HG03175 (cell line): ENCODE measurements around the gene EN2.
A peak's percentile ranks its signal among the peaks of the same experiment; 100 is the strongest.

Experiments
- ATAC-seq: cut with Tn5 transposase; IDR thresholded peaks from one replicate; pipeline ENCODE4 v1.9.1; 2021; ENCODE audit warnings: mild to moderate bottlenecking, moderate library complexity; ENCODE audit not compliant: unreplicated experiment

Gene EN2

GRCh38 chr7:155462163-155462735, 4.3 kb downstream of the EN2 start:
- no peak for ATAC-seq

DNA sequence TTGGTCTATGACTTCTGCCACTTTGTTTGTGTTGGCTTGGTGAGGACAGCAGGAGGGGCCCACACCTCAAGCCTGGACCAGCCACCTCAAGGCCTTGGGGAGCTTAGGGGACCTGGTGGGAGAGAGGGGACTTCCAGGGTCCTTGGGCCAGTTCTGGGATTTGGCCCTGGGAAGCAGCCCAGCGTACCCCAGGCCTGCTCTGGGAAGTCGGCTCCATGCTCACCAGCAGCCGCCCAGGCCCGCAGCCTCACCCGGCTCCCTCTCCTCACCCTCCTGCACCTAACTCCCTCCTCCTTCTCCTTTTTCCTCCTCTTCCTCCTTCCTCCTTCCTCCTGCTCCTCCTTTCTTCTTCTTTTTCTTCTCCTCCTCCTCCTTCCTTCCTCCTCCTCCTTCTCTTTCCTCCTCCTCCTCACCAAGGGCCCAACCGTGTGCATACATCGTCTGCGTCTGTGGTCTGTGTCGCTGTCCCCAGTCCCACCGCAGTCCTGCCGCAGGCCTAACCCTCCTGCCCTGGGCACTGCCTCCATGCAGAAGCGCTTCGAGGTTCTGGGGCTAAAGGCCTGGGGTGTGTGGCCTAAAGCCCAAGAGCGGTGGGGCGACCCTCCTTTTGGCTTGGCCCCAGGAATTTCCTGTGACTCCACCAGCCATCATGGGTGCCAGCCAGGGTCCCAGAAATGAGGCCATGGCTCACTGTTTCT, 5.3 kb downstream of the EN2 start:
- no peak for ATAC-seq

GRCh38 chr7:155464183-155464582, 6.3 kb downstream of the EN2 start:
- ATAC-seq = no peak

DNA sequence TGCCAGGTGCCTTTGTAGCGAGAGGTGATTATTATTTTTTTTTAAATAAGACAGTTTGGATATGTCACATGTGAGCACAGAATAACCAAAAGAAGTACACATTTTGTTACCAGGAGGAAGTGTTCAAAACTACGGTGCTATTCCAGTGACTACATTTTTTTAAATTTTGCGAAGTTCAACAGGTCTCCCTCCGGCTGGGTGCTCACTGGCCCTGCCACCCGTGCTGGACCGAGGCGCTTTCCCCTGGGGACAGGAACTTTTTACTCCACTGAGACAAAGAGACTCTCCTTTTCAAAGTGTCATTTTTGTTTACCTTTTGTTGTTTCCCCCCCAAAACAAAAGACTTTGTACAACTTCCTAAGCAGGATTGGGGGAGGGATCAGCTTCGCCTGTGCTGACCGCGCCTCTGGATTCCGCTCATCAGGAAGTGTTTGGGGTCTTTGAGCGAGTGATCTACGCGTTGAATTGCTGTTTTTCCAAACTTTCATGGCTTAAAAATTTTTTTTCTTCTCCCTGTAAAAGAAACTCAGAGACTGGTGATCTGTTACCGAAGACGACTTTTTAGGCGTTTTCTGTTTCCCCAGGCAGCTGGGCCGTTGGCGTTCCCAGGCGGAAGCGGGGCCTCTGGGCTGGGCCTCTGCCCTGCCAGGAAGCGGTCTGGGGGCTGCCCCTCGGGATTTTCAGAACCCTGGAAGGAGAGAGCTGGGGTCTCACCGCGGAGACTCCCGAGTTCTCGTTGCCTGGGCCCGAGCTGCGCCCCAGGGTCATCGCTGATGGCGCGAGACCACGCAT, 7.2 kb downstream of the EN2 start:
- ATAC-seq = no peak

- ATAC-seq = no peak
Measured at GRCh38 chr7:155465761-155466141, 7.8 kb downstream of the EN2 start.

- ATAC-seq = no peak
Measured at GRCh38 chr7:155466142-155466813, 8.3 kb downstream of the EN2 start.

- peak; percentile 74 for ATAC-seq
Measured at GRCh38 chr7:155466814-155467733, 9.1 kb downstream of the EN2 start.

DNA sequence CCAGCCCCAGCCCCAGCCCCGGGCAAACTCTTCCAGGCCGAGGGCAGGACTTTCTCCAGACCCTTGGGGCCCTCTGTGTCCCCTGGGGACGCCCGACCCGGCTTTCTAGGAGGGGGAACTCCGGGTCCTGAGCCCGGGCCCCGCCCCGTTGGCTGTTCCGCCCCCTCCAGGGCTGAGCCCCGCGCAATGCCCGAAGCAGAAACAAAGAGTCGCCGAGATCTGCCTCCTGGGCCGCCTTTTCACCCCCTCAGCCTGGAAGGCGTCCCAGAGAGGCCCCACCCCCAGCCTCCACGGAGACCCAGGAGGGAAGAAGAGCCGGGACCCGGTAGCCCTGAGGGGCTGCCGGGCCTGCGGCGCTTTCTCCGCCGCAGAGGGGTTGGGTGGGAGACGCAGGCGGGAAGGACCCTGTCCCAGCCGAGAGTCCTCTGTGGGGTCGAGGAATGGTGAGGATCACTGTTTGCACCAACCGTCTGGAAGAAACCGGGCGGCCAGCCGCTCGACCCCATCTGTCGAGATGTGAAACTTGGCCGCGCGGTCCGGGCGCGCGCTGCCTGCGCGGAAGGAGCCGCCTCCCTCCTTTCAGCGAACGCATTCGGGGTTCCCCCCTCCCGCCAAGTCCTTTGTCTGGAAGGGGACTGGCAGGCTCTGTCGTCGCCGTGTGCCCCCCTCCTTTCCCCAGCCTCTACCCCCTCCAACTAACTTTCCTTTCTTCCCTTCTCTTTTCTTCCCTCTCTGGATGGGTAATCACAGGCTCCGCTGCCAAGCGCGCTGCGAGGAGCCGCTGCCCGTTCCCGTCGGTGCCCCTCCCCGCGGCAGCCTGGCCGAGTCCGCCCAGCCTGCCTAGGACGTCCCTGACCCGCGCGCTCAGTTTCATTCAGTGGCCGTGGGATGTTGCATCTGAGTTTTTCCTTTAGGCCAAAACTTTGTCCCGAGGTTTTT, 10.2 kb downstream of the EN2 start:
- ATAC-seq = no peak

DNA sequence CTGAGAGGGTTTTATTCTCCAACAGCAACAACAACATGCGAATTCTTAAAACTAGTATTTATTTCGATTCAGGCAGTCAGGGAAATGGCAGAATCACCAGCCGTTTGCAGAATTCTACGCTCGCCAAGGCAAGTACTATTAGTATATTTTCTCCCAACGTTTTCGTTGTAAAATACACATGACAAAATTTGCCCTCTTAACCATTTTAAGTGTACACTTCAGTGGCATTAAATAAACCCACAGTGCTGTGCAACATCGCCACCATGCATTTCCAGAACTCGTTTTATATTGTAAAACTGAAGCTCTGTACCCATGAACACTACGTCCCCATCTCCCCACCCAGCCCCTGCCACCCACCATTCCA, 10.8 kb downstream of the EN2 start:
- no peak for ATAC-seq

DNA sequence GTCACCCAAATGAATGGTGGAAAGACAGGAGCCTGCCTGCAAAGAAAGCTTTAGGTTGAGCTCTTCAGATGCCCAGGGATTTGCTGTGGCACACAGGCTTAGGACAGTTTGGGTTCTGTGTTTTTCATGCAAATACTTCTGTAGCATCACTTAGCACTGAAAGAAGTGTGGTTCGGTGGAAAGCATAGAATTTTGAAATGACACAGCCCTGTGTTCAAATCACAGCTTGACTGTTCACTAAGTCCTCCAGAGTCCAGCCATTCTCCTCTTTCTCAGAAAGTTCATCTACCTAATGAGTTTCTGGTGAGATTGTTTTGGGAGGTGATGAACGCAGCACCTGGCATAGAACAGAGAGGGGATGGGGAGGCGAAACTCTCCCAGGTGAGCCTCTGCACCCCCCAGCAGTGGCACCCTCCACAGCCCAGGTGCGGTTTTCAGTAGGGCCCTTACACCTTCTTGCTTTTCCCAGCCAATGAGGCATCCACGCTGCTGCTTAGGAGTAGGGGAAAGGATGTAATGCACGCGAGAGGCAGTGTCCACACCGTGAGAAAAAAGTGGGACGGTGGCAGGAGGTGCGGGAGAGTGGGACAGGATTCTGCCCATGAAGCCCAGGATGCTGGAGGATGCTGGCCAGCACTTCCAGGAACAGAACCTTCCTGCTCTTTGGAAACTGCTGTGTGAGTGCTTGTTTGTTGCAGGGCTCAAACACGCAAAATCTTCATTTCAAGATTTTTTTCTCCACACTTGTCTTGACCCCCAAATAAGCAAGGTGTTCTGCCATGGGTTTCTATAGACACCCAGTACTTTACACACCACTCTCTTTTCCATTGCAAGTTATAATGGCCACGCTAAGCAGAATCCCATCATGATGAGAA, 11.6 kb downstream of the EN2 start:
- ATAC-seq = no peak

GRCh38 chr7:155470186-155470487, 12.2 kb downstream of the EN2 start:
- ATAC-seq = no peak

- ATAC-seq = no peak
Measured at GRCh38 chr7:155470686-155471638, 13.0 kb downstream of the EN2 start.

GRCh38 chr7:155471718-155472117, 13.8 kb downstream of the EN2 start:
- ATAC-seq = no peak

DNA sequence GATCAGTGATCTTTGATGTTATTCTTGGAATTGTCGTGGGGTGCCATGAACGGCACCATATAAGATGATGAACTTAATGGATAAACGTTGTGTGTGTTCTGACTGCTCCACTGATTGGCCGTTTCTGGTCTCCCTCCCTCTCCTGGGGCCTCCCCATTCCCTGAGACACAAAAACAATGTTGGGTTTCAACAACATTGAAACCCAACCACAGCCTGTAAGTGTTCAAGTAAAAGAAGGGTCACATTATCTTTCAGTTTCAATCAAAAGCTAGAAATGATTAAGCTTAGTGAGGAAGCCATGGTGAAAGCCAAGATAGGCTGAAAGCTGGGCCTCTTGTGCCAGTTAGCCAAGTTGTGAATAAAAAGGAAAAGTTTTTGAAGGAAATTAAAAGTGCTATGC, 19.5 kb downstream of the EN2 start:
- peak; percentile 94 for ATAC-seq

- ATAC-seq = no peak
Measured at GRCh38 chr7:155481764-155482163, 23.8 kb downstream of the EN2 start.

DNA sequence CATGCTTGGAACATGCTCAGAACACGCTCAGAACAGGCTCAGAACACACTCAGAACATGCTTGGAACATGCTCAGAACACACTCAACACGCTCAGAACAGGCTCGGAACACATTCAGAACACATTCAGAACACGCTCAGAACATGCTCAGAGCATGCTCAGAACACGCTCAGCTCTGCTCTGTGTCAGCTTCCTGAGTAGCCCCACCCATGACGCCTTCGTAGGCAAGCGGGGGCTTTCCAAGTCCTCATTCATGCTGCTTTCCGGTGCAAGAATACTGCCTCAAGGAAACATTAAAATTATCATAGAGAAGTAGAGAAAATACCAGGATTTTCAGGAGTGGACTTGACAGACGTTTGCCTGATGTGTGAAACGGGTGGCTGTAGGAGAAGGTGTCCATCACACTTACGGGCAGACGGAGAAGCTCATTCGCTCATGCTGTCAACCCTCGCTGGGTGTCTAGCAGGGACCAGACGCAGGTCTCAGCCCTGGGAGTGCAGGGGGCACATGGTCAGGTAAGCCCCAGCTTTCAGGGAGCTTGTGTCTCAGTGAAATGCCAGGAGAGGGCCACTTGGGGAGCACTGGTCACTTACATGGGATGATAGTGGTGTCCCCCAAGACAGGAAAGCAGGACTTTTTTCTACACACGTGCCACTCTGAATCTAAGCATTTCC, 24.7 kb downstream of the EN2 start:
- no peak for ATAC-seq

DNA sequence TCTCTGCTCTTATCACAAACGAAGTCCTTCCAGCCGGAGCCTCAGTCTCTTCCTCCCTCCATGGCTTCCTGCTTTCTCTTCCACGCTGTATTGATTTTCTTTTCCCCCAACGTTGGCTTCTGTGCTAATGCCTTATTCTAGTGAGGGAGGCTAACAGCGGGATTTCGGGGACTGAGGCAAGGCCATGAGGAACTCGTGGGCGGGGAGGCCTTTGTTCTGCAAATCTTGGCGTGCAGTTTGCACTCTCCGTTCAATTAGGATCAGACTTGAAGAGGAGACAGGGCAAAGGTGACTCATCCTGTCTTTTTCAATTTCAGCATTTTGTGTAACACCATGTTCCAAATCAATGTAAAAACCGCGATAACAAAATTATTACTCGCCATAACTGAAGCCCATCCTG, 25.3 kb downstream of the EN2 start:
- ATAC-seq = no peak
